Right lobe of liver (tissue), 6 donors: Measurements from ENCODE around the gene NEU4. TPM values are rescaled to one million over a fixed set of nuclear protein-coding genes. Genes with fewer than 3 reads are reported as not detected.
"Not testable (repeated sequence)": the region's sequence is repeated elsewhere in the genome, so short reads cannot be mapped to it uniquely, and the experiment has no call there.

Experiments used
- ATAC-seq, 4 donors: fragments of 200-7000 bp; cut with Tn5 transposase; one replicate each; pipeline ENCODE4 v1.9.1; 2020; ENCODE audit warnings: mild to moderate bottlenecking in 4 of 4, moderate library complexity in 4 of 4
- DNase-seq, 3 donors: peaks; one replicate each; pipeline ENCODE4 v3.0.0-alpha.2; 2020
- H3K27ac ChIP-seq, 3 donors: fragments of 200-600 bp; one replicate each; pipeline ENCODE4 v1.8.0; 2022
- H3K27me3 ChIP-seq, 2 donors: fragments of 200-600 bp; one replicate each; pipeline ENCODE4 v1.8.0; 2022
- H3K36me3 ChIP-seq, 4 donors: fragments of 200-600 bp; sonication (generic) in 1 of 4; one replicate each; pipeline versions ENCODE4 v1.5.1 to v1.8.0; 2017 to 2022; ENCODE audit warnings: control low read depth in 1 of 4
- H3K4me1 ChIP-seq, 4 donors: fragments of 200-600 bp; sonication (generic) in 1 of 4; one replicate each; pipeline versions ENCODE4 v1.5.1 to v1.8.0; 2017 to 2022; ENCODE audit warnings: control low read depth in 1 of 4
- H3K4me3 ChIP-seq, 3 donors: fragments of 200-600 bp; one replicate each; pipeline ENCODE4 v1.8.0; 2022
- H3K9me3 ChIP-seq, 4 donors: fragments of 200-600 bp; sonication (generic) in 1 of 4; one replicate each; pipeline versions ENCODE4 v1.5.1 to v1.8.0; 2017 to 2022; ENCODE audit warnings: control low read depth in 1 of 4
- POLR2A ChIP-seq: fragments of 450-650 bp; IDR thresholded peaks from one replicate; pipeline ENCODE4 v1.6.1; 2017; ENCODE audit warnings: antibody characterized with exemption, mild to moderate bottlenecking
- WGBS: methylation state at CpG from one replicate; pipeline ENCODE4 v1.1.6; 2018; ENCODE audit warnings: low coverage, low lambda C conversion rate; ENCODE audit not compliant: insufficient coverage; ENCODE audit errors: missing lambda C conversion rate; 5-methylcytosine and 5-hydroxymethylcytosine counted together
- intact Hi-C, 2 donors: fragments of 100-400 bp; cut with DNase I; formaldehyde crosslinking; loops; one replicate each; pipeline versions ENCODE4 v1.11.2 to v1.14.1; 2022
- total RNA-seq, 6 experiments: library from RNA; depleted of rRNA in 2 of 6; stranded (reverse); fragments of >200 nt in 2 of 6; fragmentation: NEBNext Ultra II Directional in 3 of 6; extraction: Animal tissue kit (Norgen Biotek cat#: 25700) in 3 of 6; gene quantifications; one replicate each; pipeline versions ENCODE4 v1.1.0 to v1.2.4, GENCODE V29; 2016 to 2023
- TF ChIP-seq, protein P1 (sequence below), 4 donors: fragments of 200-600 bp in 3 of 4; fragments of 450-650 bp in 1 of 4; IDR thresholded peaks; one replicate each; pipeline versions ENCODE4 v1.5.1 to v1.8.0; 2016 to 2022; ENCODE audit warnings: antibody characterized with exemption in 4 of 4, mild to moderate bottlenecking in 2 of 4
- donor health status: DM: no; HTN: yes; CAD: no.
- donor health status: DM: no; HTN: no; CAD: no.
- donor health status: DM: no; HTN: no; CAD: no.
- donor health status: DM: no; HTN: yes; CAD: no.
- donor health status: DM: no; HTN: yes; CAD: no.

Gene NEU4
- total RNA-seq, 6 experiments from 2014 or later = 16.8 to 87.1 (median 76.2) TPM

DNA sequence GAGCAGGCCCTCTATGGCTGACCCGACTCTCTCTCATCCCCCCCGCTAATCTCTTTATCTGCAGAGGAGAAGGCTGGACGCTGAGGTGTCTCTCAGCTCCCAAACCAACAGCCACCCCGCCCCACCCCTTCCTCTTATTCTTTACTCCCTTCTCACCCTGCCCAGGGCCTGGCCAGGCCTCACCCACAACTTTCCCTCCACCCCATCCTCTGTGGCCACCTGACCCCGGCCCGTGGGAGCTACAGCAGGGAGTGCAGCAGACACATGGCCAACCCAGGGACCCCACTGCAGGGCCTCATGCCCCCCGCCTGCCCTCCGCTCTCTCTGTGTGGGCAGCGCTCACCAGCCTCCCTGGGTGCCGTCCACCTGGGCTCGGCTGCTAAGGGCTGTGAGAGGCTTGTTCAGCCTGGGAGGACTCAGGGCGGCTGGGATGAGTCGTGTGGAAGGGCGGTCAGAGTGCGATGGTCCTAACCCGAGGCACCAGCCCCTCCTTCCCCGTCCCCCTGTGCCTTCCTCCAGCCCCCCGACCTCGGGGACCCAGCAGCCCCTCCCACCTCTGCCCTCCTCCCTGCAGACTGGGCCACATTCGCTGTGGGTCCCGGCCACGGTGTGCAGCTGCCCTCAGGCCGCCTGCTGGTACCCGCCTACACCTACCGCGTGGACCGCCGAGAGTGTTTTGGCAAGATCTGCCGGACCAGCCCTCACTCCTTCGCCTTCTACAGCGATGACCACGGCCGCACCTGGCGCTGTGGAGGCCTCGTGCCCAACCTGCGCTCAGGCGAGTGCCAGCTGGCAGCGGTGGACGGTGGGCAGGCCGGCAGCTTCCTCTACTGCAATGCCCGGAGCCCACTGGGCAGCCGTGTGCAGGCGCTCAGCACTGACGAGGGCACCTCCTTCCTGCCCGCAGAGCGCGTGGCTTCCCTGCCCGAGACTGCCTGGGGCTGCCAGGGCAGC is 6.8 kb downstream of the NEU4 start:
- peak in 1 of 3 donors; percentile 54 for DNase-seq
- Histone ChIP-seq H3K27me3 (no peaks in the 10 kb centered on the region), H3K4me1 (peaks cover 0 to 20% (median 7%) of the 10 kb centered on the region in 4 donors), H3K9me3 (no peaks in the 10 kb centered on the region), H3K36me3 (no peaks in the 10 kb centered on the region), H3K4me3 (no peak overlapping the region), H3K27ac (no peak overlapping the region)
- ATAC-seq = no peak
- WGBS = 65% methylated on average over 4 of the region's 48 CpGs
- TF ChIP-seq, protein P1, sequence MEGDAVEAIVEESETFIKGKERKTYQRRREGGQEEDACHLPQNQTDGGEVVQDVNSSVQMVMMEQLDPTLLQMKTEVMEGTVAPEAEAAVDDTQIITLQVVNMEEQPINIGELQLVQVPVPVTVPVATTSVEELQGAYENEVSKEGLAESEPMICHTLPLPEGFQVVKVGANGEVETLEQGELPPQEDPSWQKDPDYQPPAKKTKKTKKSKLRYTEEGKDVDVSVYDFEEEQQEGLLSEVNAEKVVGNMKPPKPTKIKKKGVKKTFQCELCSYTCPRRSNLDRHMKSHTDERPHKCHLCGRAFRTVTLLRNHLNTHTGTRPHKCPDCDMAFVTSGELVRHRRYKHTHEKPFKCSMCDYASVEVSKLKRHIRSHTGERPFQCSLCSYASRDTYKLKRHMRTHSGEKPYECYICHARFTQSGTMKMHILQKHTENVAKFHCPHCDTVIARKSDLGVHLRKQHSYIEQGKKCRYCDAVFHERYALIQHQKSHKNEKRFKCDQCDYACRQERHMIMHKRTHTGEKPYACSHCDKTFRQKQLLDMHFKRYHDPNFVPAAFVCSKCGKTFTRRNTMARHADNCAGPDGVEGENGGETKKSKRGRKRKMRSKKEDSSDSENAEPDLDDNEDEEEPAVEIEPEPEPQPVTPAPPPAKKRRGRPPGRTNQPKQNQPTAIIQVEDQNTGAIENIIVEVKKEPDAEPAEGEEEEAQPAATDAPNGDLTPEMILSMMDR (IDR thresholded peaks at IDR 0.05) = no peak
- no peak for TF ChIP-seq POLR2A
- intact Hi-C loops = no loop called here

DNA sequence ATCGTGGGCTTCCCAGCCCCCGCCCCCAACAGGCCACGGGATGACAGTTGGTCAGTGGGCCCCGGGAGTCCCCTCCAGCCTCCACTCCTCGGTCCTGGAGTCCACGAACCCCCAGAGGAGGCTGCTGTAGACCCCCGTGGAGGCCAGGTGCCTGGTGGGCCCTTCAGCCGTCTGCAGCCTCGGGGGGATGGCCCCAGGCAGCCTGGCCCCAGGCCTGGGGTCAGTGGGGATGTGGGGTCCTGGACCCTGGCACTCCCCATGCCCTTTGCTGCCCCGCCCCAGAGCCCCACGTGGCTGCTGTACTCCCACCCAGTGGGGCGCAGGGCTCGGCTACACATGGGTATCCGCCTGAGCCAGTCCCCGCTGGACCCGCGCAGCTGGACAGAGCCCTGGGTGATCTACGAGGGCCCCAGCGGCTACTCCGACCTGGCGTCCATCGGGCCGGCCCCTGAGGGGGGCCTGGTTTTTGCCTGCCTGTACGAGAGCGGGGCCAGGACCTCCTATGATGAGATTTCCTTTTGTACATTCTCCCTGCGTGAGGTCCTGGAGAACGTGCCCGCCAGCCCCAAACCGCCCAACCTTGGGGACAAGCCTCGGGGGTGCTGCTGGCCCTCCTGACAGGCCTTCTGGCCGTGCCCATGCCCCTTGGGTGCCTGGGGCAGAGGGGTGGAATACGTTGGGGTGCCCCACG is 7.6 kb downstream of the NEU4 start:
- no peaks in the 10 kb centered on the region for H3K27me3 ChIP-seq
- 44% methylated on average over 4 of the region's 33 CpGs for WGBS

DNA sequence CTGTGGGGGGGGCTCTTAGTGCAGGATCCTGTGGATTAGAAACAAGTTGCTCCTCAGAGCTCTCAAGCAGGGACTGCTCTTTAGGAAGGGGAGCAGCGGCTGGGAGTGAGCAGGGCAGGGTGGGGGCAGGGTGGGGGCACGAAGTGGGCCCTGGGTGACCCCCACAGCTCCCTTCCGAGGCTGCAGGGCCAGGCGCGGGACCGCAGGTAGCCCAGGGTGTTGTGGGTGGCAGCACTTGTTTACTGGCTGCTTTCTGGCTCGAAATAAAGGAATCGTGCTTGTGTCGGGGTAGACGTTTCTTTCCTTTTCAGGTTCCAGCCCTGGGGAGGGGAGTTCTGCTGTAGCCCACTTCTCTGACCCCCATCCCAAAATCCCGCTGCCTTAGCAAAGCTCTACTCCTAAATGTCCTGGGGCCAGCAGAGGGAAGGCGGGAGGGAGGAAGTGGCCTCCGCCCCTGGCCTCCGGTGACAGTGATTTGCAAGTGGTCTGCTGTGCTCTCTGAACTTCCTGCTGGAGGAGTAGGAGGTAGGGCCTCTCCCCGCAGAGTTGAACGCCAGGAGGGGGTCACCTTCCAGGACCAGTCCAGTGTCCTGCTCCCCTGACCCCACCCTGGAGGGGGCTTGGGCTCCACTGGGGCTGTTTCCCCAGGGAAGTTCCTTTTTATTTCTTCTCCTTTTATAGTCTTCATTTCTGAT is 8.3 kb downstream of the NEU4 start:
- peaks cover 0 to 10% (median 4%) of the 10 kb centered on the region in 4 donors for H3K4me1 ChIP-seq
- ATAC-seq = peak in 2 of 4 donors; percentile 1 to 13
- peak in 1 of 3 donors; percentile 55 for DNase-seq
- 55% methylated on average over 2 of the region's 16 CpGs for WGBS
- H3K36me3 ChIP-seq = no peaks in the 10 kb centered on the region
- intact Hi-C loops = no loop called here
- H3K9me3 ChIP-seq = no peaks in the 10 kb centered on the region
- TF ChIP-seq, protein P1 (IDR thresholded peaks at IDR 0.05) = no peak
- no peak for TF ChIP-seq POLR2A
- no peaks in the 10 kb centered on the region for H3K27me3 ChIP-seq
- no peak overlapping the region for H3K4me3 ChIP-seq
- H3K27ac ChIP-seq = no peak overlapping the region

More for the DNA sequence above, 7.6 kb downstream of the NEU4 start:
- Histone ChIP-seq H3K36me3 (no peaks in the 10 kb centered on the region), H3K27ac (no peak overlapping the region), H3K9me3 (no peaks in the 10 kb centered on the region), H3K4me3 (no peak overlapping the region), H3K4me1 (peaks cover 0 to 12% (median 6%) of the 10 kb centered on the region in 4 donors)
- ATAC-seq (no peak), DNase-seq (peak in 1 of 3 donors; percentile 52)
- TF ChIP-seq, protein P1 (IDR thresholded peaks at IDR 0.05) = no peak
- no peak for TF ChIP-seq POLR2A
- intact Hi-C loops = no loop called here

DNA sequence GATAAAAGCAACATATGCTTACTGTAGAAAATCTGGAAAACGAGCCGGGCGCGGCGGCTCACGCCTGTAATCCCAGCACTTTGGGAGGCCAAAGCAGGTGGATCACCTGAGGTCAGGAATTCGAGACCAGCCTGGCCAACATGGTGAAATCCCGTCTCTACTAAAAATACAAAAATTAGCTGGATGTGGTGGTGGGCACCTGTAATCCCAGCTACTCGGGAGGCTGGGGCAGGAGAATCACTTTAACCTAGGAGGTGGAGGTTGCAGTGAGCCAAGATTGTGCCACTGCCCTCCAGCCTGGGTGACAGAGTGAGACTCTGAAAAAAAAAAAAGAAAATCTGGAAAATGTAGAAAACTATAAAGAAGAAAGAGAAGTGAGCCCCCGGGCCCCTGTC is 8.8 kb downstream of the NEU4 start:
- H3K27ac ChIP-seq, H3K27me3 ChIP-seq, intact Hi-C loops, ATAC-seq, H3K9me3 ChIP-seq, H3K4me1 ChIP-seq, DNase-seq, H3K4me3 ChIP-seq, H3K36me3 ChIP-seq: not testable (repeated sequence)
- 72% methylated on average over 10 of the region's 10 CpGs for WGBS
